Measurements from ENCODE around the gene FPGS. TPM values are rescaled to one million over a fixed set of nuclear protein-coding genes. Genes with fewer than 3 reads are reported as not detected.

Gene FPGS
- total RNA-seq, 1 experiment from 2014 or later = 81.7 TPM

- TF ChIP-seq GRHL2 (CRISPR knock-in tag; IDR thresholded peaks at IDR 0.05; ENCODE audit: insufficient replicate concordance, severe bottlenecking) (no peak), CBFB (CRISPR knock-in tag; IDR thresholded peaks at IDR 0.05; ENCODE audit: low read depth) (no peak)
Measured at GRCh38 chr9:127793093-127793708, 9.5 kb upstream of the FPGS start (continued).

- DNase-seq (ENCODE audit: low spot score) = no peak
- POLR2A ChIA-PET = interaction anchor here (0.6 kb wide), 1 partner anchor 65 kb away, joined by 3 read pairs; no protein-coding TSS in a partner anchor
- CTCF ChIA-PET = interaction anchor here (0.7 to 1.8 kb wide), 3 partner anchors 30 to 76 kb away, joined by 3 to 13 read pairs (median 5); no protein-coding TSS in a partner anchor
- no peaks in the 10 kb centered on the region for H3K27me3 Mint-ChIP-seq (ENCODE audit: low read depth)
- TF ChIP-seq MYBL2 (CRISPR knock-in tag; IDR thresholded peaks at IDR 0.05) (no peak), ERG (CRISPR knock-in tag; IDR thresholded peaks at IDR 0.05) (0 out of 2 replicates have a peak, but pooled peaks have one; percentile 8)
- peaks cover 9% of the 10 kb centered on the region for H3K4me1 Mint-ChIP-seq
- peak; percentile 28 for ATAC-seq
- peak overlapping the region; percentile 70 for H3K27ac Mint-ChIP-seq
- H3K9me3 Mint-ChIP-seq = no peaks in the 10 kb centered on the region
- H3K4me3 Mint-ChIP-seq = no peak overlapping the region
- H3K36me3 Mint-ChIP-seq = peaks cover 26% of the 10 kb centered on the region
Measured at GRCh38 chr9:127794001-127794791, 8.5 kb upstream of the FPGS start.

- no peak for ATAC-seq
- CTCF ChIA-PET = interaction anchor here (1.8 kb wide), 1 partner anchor 74 kb away, joined by 5 read pairs; no protein-coding TSS in a partner anchor
- peaks cover 7% of the 10 kb centered on the region for H3K4me1 Mint-ChIP-seq
- H3K36me3 Mint-ChIP-seq = peaks cover 8% of the 10 kb centered on the region
- no peaks in the 10 kb centered on the region for H3K27me3 Mint-ChIP-seq (ENCODE audit: low read depth)
- H3K9me3 Mint-ChIP-seq = no peaks in the 10 kb centered on the region
- DNase-seq (ENCODE audit: low spot score) = no peak
- POLR2A ChIA-PET = interaction anchor here (0.8 to 1.0 kb wide), 2 partner anchors 16 to 141 kb away, joined by 5 to 7 read pairs; no protein-coding TSS in a partner anchor
- no peak overlapping the region for H3K4me3 Mint-ChIP-seq
- H3K27ac Mint-ChIP-seq = peak overlapping the region; percentile 71; the same call in 1 of the 2 replicates
- TF ChIP-seq STAT6 (CRISPR knock-in tag; conservative IDR thresholded peaks at IDR 0.05; ENCODE audit: low read depth) = no peak
- TF ChIP-seq HMGA2 (CRISPR knock-in tag; IDR thresholded peaks at IDR 0.05) = no peak
- TF ChIP-seq SMAD3 (CRISPR knock-in tag; IDR thresholded peaks at IDR 0.05; ENCODE audit: borderline replicate concordance) = no peak
- no peak for TF ChIP-seq FOXJ3 (CRISPR knock-in tag; IDR thresholded peaks at IDR 0.05; ENCODE audit: borderline replicate concordance)
- TF ChIP-seq ZNF138 (CRISPR knock-in tag; conservative IDR thresholded peaks at IDR 0.05) = no peak
- TF ChIP-seq JAZF1 (CRISPR knock-in tag; IDR thresholded peaks at IDR 0.05) = no peak
- TF ChIP-seq ZNF671 (CRISPR knock-in tag; IDR thresholded peaks at IDR 0.05) = no peak
- TF ChIP-seq RORB (CRISPR knock-in tag; IDR thresholded peaks at IDR 0.05) = no peak
- TF ChIP-seq NFYB (CRISPR knock-in tag; conservative IDR thresholded peaks at IDR 0.05; ENCODE audit: low read depth) = no peak
- no peak for TF ChIP-seq ZNF425 (CRISPR knock-in tag; conservative IDR thresholded peaks at IDR 0.05)
- TF ChIP-seq NR2C2 (CRISPR knock-in tag; IDR thresholded peaks at IDR 0.05) = no peak
- no peak for TF ChIP-seq AR (CRISPR knock-in tag; IDR thresholded peaks at IDR 0.05)
- no peak for TF ChIP-seq SMAD4 (CRISPR knock-in tag; IDR thresholded peaks at IDR 0.05)
- TF ChIP-seq ZNF512 (CRISPR knock-in tag; IDR thresholded peaks at IDR 0.05; ENCODE audit: borderline replicate concordance) = no peak
- TF ChIP-seq ZNF232 (CRISPR knock-in tag; IDR thresholded peaks at IDR 0.05) = no peak
- TF ChIP-seq NR3C1 (CRISPR knock-in tag; conservative IDR thresholded peaks at IDR 0.05; ENCODE audit: low read depth) = no peak
Measured at GRCh38 chr9:127796225-127796813, 6.4 kb upstream of the FPGS start.

Measured in WTC11 (cell line).